ENCODE data around the gene CDKN2A. TPM values are rescaled to one million over a fixed set of nuclear protein-coding genes. Genes with fewer than 3 reads are reported as not detected.
A peak's percentile ranks its signal among the peaks of the same experiment; 100 is the strongest.

CDKN2A gene
- total RNA-seq, 4 donors from 2014 or later: 0.65 to 1.00 TPM; not detected in 2

GRCh38 chr9:21967169-21967568, 27.0 kb downstream of the CDKN2A start:
- Histone ChIP-seq H3K27ac (no peak overlapping the region), H3K4me3 (no peak overlapping the region), H3K4me1 (peaks cover 11 to 14% of the 10 kb centered on the region in 2 donors), H3K36me3 (no peaks in the 10 kb centered on the region), H3K27me3 (peaks cover 90 to 94% (median 90%) of the 10 kb centered on the region in 3 donors), H3K9me3 (no peaks in the 10 kb centered on the region)
- intact Hi-C loops (cut with DNase I; ENCODE audit: low total_unique reads): no loop called here
- ATAC-seq: no peak
- TF ChIP-seq CTCF (IDR thresholded peaks at IDR 0.05 in 4 of 5, conservative IDR thresholded peaks at IDR 0.05 in 1 of 5) (no peak), POLR2A (IDR thresholded peaks at IDR 0.05) (no peak)
- DNase-seq: no peak
- in situ Hi-C loops (cut with MboI; ENCODE audit: low sequenced_read_pairs in 4 of 4): no loop called here

- no peak for ATAC-seq
- TF ChIP-seq CTCF (IDR thresholded peaks at IDR 0.05 in 4 of 5, conservative IDR thresholded peaks at IDR 0.05 in 1 of 5) (no peak), POLR2A (IDR thresholded peaks at IDR 0.05) (no peak)
- Histone ChIP-seq H3K9me3 (no peaks in the 10 kb centered on the region), H3K36me3 (no peaks in the 10 kb centered on the region), H3K27ac (no peak overlapping the region), H3K4me3 (no peak overlapping the region), H3K4me1 (peaks cover 11 to 14% of the 10 kb centered on the region in 2 donors), H3K27me3 (peaks cover 81 to 89% (median 82%) of the 10 kb centered on the region in 3 donors)
- intact Hi-C loops (cut with DNase I; ENCODE audit: low total_unique reads): no loop called here
- DNase-seq: no peak
- in situ Hi-C loops (cut with MboI; ENCODE audit: low sequenced_read_pairs in 4 of 4): no loop called here
These were observed 27.9 kb downstream of the CDKN2A start for GRCh38 chr9:21966140-21966851.

- in situ Hi-C loops (cut with MboI; ENCODE audit: low sequenced_read_pairs in 4 of 4) (no loop called here), intact Hi-C loops (cut with DNase I; ENCODE audit: low total_unique reads) (no loop called here)
- Histone ChIP-seq H3K4me3 (peak overlapping the region; percentile 18 to 44 (median 38)), H3K27ac (no peak overlapping the region), H3K27me3 (peaks cover 73 to 81% (median 74%) of the 10 kb centered on the region in 3 donors), H3K36me3 (no peaks in the 10 kb centered on the region), H3K4me1 (peaks cover 11 to 14% of the 10 kb centered on the region in 2 donors), H3K9me3 (no peaks in the 10 kb centered on the region)
- ATAC-seq: peak in 1 of 2 donors; percentile 41
- TF ChIP-seq POLR2A (IDR thresholded peaks at IDR 0.05) (no peak), CTCF (IDR thresholded peaks at IDR 0.05 in 4 of 5, conservative IDR thresholded peaks at IDR 0.05 in 1 of 5) (peak in 1 of 5 experiments; percentile 17)
- peak in 1 of 2 donors; percentile 23 for DNase-seq
These were observed 28.7 kb downstream of the CDKN2A start for GRCh38 chr9:21965401-21965951.

GRCh38 chr9:21964925-21965385, 29.2 kb downstream of the CDKN2A start:
- Histone ChIP-seq H3K4me3 (peak overlapping the region; percentile 18 to 44 (median 38)), H3K9me3 (no peaks in the 10 kb centered on the region), H3K27ac (no peak overlapping the region), H3K27me3 (peaks cover 68 to 75% (median 68%) of the 10 kb centered on the region in 3 donors), H3K36me3 (no peaks in the 10 kb centered on the region), H3K4me1 (peaks cover 11 to 14% of the 10 kb centered on the region in 2 donors)
- intact Hi-C loops (cut with DNase I; ENCODE audit: low total_unique reads) (no loop called here), in situ Hi-C loops (cut with MboI; ENCODE audit: low sequenced_read_pairs in 4 of 4) (no loop called here)
- ATAC-seq: no peak
- no peak for DNase-seq
- no peak for TF ChIP-seq POLR2A (IDR thresholded peaks at IDR 0.05)
- no peak for TF ChIP-seq CTCF (IDR thresholded peaks at IDR 0.05 in 4 of 5, conservative IDR thresholded peaks at IDR 0.05 in 1 of 5)

Data from gastrocnemius medialis (tissue), 4 donors.